NOMO-1 (cell line): ENCODE measurements around the gene GABRE.
A peak's percentile ranks its signal among the peaks of the same experiment; 100 is the strongest.

Experiments used
- DNase-seq, 2 experiments: peaks; one replicate each; lab custom pipeline; 2025; ENCODE audit not compliant: unreplicated experiment in 2 of 2; lab: John Stamatoyannopoulos, UW

GABRE gene, protein sequence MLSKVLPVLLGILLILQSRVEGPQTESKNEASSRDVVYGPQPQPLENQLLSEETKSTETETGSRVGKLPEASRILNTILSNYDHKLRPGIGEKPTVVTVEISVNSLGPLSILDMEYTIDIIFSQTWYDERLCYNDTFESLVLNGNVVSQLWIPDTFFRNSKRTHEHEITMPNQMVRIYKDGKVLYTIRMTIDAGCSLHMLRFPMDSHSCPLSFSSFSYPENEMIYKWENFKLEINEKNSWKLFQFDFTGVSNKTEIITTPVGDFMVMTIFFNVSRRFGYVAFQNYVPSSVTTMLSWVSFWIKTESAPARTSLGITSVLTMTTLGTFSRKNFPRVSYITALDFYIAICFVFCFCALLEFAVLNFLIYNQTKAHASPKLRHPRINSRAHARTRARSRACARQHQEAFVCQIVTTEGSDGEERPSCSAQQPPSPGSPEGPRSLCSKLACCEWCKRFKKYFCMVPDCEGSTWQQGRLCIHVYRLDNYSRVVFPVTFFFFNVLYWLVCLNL

DNA sequence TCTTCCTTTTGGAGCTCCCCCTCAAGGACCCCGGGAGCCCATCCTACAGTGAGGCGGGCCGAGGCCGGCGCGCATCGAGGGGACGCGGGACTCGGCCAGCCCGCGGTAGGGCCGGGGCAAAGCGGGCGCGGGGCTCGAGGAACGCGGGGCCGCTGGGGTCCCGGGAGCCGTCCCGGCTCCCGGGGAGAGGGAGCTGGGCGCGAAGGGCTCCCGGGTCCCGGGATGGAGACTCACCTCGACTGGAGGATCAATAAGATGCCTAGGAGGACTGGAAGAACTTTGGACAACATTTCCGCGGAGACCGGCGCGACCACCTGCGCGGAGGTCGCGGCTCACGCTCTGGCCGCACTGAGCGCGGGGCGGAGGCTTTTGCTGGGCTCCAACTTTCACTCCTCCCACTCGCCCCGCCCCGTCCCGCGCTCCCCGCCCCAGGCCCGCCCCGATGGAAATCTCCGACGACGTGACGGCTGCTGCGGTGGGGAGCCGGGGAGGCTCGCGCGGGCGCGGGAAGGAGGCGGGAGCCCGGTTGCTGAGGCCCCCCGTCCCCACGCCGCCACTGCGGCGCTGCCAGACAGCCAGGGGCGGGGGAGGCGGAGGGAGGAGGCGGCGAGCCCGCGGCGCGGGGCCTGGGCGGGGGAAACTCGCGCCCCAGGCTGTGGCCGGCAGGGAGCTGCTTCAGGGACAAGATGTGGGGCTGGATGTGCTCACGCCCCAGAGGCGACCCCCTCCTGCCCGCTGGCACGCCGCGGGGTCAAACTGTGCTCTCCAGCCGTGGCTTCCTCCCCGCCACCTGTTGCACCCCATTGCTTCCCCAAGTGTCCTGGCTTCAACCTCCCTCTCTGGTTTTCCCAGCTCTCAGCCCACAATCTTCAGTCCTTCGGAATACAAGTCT, at the start of gene GABRE:
Gene GABRE (minus strand): TSS at position 341 of the 892 bp plus-strand sequence. CDS start 51 bp downstream, at position 290.
- DNase-seq = no peak

DNA sequence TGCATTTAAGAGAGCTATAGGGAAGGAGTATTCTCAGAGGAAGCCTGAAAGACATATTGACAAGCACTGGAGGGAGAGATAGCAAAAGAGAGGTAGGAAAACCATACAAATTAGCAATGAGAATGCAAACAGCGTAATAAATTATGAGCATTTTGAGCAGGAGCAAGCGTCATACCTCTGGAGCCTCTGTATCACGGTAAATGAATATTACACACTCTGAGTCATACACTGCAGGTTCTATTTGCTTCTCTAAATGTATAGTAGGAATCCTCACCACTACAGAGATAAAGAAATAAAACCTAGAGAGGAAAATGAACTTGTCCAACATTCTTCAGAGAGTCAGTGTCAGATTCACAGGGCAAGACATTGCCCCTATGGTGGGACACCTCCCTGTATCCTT, 46.4 kb upstream of the GABRE start:
- no peak for DNase-seq

DNA sequence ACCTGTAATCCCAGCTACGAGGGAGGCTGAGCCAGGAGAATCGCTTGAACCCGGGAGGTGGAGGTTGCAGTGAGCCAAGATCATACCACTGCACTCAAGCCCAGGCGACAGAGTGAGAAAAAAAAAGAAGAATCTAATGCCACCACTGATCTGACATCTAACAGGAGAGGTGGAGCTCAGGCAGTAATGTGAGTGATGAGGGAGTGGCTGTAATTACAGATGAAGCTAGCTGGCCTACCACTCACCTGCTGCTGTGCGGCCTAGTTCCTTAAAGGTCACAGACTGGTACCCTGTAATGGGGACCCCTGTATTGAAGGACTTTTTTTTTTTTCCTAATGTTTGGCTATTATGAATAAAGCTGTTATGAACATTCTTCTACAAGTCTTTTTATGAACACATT, 25.3 kb upstream of the GABRE start:
- DNase-seq = no peak

DNA sequence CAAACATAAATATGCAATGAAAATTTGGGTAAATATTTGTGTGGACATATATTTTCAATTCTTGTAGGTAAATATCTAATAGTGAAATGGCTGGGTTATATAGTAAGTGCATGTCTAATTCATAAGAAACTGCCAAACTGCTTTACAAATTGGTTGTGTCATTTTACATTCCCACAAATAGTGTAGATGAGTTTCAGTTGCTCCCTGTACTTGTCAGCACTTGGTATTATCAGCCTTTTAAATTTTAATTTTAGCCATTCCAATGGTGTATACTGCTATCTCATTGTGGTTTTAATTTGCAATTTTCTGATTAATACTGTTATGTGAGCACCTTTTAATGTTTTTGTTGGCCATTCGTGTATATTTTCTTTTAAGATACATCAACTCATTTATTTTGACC, 23.1 kb upstream of the GABRE start:
- DNase-seq = no peak

DNA sequence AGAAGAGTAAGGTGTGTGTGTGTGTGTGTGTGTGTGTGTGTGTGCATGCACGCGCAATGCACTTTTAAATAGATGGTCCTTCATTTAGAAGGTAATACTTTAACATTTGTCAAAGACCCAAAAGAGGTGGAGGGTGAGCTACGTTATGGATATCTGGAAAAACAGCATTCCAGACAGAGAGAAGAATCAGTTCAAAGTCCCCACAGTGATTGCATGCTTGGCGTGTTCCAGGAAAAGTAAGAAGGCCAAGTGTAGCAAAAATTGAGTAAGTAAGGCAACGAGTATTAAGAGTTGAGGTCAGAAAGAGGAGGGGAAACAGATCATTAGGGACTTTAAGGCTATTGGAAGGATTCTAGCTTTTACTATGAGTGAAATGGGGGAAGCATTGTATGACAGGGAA, 21.9 kb upstream of the GABRE start:
- no peak for DNase-seq

DNA sequence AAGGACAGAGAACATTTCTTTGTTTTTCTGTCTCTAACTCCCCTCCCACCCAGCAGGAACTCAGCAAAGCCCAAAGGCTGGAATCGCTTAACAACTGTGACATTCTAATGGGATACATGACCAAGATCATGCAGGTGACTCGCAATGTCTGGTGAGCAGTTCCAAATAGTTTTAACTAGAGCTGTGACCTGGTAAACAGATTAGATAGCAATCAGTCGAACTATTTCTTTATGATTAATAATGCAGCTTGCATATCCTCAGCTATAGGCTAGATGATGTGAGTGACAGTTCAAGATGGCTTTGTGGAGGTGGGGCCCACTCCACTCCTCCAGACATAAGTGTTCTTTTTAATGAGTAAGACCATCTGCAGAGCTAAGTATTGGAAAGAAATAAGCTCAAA, 20.0 kb upstream of the GABRE start:
- no peak for DNase-seq

DNA sequence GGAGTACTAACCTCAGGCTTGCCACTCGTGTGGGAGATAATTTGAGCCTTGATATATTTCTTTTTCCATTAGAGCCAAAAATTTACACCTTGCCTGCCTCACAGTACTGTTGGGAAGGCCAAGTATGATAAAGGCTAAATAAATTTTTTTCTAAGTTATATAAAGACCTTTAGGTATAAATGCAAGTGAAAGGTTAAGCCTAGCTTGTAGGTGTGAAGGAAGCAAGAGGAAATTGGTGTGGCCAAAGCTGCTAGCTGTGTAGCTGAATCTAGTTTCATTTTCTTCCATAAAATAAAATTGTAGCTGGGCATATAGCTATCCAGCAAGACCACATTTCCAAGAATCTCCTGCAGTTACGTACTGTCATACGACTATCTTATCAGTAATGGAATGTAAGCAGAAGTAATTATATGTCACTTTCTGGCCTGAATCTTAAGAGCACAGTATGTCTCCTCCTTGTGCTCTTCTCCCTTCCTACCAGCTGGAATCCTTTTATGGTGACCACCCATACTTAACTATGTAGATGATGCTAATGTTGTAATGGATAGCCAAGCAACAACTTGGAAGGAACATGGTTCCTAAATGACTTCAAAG, 14.3 kb upstream of the GABRE start:
- DNase-seq = no peak

DNA sequence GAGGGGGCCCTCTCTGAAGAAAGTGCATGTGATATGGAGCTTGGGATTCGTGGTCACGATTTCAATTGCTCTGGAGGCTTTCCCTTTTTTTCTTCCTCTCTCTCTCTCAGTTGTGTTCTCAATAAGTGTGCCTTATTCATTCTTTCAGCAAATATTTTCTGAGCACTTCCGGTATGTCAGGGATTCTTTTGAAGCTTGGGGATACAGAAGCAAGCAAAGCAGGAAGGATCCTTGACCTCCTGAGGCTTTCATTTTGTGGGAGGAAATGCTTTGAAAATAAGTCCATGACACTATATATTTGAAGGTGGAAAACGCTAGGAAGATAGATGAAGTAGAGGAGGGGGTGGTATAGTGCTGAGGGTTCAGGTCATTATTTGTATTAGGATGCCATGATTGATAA, 12.6 kb upstream of the GABRE start:
- DNase-seq = no peak

DNA sequence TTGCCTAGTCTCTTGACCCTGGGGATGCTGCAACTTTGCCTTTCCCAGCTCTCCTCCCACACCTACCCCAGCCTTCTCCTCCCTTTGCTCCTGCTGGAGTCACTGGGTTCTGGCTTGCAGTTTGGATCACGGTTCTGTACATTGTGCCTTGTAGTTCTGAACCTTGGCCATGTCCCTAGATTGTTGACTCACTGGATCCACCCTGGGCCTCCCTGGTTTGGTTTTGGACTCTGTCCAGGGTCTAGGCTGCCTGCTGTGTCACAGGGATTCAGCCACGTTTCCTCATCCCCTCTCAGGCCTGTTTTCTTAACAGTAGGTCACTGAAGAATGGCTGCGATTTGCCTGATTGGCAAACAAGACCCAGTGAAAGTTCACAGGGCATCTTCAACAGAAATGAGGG, 11.5 kb upstream of the GABRE start:
- DNase-seq = no peak

DNA sequence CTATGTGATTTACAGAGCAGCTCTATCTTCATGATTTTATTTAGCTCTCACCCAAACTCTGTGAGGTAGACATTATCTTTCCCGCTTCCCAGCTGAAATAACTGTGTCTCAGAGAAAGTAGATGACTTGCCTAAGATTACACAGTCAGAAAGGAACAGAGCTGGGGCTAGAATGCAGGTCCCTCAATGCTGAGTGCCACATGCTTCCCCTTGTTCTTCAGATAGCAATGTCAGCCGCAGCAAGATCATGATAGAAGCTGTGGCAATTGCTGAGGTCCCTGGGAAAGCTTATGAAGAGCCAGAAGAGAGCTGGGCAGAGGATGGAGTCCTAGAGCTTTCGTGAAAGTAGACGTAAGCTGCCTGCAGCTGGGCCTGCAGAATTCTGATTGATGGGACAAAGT, 11.1 kb upstream of the GABRE start:
- DNase-seq = no peak

DNA sequence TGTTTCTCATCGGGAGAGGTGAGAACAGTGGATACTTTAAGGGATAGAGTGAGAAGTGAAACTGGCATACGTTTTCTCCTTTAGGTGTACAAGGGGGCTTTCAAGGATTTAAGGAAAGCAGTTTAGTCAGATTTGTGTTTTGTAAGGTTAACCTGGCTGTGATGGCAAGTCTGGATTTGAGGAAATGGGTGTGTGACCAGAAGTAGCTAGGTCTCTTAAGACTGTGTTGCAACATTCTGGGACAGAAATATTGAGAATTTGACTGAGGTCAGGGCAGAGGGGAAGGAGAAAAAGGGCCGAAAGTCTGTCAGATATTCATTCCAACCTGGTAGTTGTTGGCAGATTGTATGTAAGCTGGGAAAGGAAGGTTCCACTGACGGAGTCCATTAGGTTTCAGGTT, 10.4 kb upstream of the GABRE start:
- DNase-seq = peak in 1 of 2 experiments; percentile 14

DNA sequence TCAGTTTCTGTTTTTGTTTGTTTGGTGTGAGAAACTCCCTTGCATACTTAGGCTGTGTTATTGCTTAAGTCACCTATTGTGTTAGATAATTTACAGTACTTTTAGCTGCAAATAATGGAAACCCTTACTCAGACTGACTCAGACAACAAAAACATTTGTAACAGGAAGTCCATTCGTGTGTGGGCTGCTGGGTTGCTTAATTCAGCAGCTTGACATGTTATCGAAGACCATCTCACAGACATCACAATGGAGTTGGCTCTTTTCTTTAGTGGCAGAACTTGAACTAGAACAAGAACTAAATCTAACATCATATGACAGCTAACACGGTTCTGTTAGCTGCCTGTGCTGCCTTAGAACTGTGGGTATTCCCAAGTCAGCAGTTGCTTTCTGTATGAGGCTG, 9.9 kb upstream of the GABRE start:
- DNase-seq = peak; percentile 10 to 34

DNA sequence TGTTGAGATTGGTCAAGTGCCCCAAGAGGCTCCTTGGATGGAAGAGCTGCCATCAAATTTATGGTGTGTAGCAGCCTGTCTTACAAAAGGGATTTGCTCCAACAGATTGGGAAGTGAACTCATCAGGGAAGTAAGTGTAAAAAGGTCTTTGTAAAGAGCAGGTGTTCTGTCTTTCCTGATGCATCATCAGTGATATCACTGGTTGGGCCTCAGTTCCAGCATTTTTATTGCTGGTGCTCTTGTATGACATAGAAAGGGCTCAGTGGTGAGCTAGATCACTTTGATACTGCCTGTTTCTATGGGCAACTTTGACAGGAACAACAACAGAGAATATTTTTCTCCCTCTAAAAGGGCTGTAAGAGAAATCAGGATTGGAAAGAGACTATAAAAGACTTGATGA, 8.7 kb upstream of the GABRE start:
- no peak for DNase-seq

DNA sequence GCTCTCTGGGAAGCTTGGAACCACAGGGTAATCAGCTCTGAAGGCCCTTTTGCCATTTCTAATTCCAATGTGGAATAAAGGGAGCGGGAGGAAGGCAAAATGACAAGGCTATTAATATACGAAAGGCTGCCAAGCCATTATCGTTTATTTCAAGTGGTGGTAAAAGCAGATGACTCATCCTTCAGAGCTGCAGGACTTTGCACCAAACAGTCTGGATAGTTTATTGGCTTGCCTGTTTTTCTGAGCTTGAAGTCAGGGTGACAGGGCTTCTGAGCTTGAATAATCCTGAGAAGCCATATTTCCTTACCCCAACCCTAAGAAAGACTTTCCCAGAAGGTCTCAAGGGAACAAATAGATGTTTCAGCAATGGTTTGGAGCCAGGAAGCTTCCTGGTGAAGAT, 7.7 kb upstream of the GABRE start:
- DNase-seq = no peak

DNA sequence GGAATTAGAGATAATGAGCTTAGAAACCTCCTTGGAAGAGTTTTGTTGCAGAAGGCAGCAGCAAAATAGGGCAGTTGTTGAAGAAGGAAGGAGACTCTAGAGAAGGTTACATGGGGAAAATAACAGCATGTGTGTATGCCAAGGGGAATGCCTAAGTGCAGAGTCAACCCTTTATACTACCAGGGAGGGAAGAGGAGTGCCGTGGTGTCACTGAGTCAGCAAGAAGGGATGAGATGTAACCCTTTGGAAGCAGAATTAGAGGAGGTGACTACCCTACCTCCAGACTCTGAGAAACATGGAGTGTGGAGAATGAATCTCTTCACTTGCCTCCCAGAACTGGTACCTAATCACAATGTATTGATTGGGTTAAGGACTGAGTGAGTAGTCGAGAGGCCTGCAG, 6.7 kb upstream of the GABRE start:
- DNase-seq = no peak

DNA sequence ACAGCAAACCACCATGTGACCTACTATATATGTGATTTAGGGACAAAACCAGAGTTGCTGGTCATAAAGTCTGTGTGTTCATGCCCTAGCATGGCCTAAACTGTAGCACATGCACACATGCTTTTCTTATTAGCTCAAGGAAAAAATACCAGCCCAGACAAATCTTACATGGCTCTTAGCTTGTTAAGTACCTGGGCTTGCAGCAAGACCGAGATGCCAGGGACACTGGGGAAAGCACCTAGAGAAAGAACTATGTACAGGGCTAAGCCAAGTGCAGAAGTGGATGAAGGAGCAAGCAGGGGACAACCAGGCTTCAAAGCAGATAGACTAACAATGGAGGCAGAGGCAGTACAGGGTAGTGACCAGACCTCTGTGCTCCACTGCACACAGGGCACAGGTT, 3.4 kb upstream of the GABRE start:
- DNase-seq = no peak

DNA sequence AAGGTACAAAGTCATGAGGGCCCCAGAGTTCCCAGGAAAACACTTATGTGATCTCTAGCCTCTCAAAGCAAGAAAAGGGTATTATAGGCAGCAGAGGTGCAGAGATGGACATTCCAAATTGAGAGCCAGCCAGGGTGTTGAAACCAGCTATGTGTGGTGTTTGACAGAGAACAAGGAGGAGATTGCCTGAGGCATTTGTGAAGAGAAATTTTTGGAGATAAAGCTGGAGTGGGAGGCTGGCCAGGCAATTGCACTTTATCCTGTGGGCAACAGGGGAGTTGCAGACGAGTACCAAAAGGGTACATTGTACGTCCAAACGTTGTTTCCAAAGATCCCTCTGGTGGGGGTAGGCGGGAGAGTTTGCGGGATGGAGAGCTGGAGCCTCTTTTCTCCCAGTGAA, 2.5 kb upstream of the GABRE start:
- DNase-seq = no peak

DNA sequence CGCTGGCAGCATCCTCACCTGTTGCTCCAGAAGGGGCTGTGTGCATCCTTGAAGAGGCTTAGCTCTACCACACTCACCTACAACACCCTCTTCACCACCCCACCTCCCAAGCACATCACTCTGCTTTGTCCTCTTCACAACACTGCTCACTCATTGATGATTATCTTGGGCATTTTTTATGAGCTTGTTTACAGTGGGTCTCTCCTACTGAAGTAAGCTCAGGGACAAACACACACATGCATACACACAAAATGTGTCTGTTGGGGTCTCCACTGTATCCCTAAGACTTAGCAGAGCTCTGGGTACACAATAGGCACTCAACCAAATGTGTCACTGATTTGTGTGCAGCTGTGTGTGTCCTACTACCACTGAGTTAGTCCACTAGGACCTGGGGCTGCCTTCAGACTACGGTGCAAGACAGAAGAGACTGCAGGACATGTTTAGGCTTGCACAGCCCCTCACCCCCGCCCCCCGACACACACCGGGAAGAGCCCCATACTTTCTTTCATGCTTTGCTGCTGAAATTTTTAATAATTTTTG, 1.3 kb upstream of the GABRE start:
- no peak for DNase-seq

DNA sequence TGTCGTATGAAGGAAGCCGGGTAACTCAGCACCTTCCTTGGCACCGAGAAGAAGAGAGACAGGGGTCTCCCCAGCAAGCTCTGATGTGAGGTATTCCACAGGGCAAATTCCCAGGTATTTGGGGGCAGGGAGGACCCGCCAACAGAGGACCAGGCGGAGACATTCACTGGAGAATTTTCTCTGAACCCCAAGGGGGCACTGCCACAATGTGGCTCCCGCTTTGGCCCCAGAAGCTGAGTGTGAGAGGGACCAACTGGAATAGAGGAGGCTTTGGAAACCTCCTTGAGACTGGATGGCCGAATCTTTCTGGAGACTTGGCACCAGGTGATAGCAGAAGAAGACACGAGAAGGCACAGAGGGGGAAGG, 735 bp upstream of the GABRE start:
- no peak for DNase-seq

DNA sequence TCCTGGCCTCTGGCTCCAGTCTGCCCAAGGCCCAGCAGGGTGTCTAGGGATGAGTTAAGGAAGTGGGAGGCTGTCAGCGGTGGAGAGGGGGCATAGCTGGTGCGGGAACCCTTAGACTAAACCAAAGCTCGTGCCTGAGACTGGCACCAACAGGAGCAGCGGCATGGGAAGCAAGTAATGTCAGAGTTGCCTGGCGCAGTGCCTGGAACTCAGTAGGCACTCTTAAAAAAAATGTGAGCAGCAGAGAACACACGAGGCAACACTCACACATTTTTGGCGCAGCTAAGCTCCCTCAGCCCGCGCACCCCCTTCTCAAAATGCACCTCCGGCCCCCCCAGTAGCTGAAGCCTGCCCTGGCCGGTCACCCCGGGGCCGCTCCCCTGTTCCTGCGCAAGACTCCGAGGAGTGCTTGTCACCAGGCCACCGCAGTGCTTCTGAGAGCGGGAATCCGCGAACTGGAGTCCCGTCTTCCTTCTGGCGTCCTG, 583 bp downstream of the GABRE start:
- no peak for DNase-seq

DNA sequence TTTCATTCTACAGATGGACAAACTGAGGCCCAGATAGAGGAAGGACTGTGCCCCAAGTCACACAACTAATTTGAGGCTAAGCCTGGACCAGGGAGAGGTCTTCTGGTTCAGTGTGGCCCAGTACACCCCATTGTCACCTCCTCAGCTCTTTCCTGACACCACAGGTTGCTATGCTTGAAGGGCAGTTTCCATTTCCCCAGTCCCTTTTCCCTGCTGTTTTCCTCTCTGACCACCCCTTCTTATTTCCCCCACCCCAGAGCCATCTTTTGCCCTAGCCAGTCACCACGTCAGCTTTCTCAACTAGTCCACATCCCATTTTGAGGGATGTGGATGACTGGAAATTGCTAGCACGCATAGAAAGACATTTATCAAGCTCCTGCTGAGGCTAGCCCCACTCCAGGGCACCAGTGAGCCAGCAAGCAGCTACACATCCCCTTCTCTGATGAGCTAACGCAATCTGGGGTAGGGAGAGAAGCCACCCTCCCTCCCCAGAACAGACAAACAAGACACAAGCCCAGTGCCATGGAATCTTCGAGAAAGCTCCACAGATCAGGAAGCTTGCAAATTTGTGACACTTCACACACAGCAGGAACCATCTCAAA, 1.3 kb downstream of the GABRE start:
- no peak for DNase-seq
